K562 (cell line): ENCODE results near the gene E2F7. TPM values are rescaled to one million over a fixed set of nuclear protein-coding genes. Genes with fewer than 3 reads are reported as not detected.

ENCODE experiments used
- ATAC-seq: fragments of 200-7000 bp; cut with Tn5 transposase; 3 replicates; pipeline ENCODE4 v1.9.1; 2020; ENCODE audit warnings: moderate library complexity
- BruUV-seq: library from RNA; stranded (reverse); fragments of 400-500 nt; replicated peaks from 2 replicates; lab custom pipeline; 2021; lab: Mats Ljungman, UMichigan
- CTCF ChIA-PET: fragments of 300-600 bp; formaldehyde crosslinking; extraction: SDS; loops from one replicate; lab custom pipeline; 2021; ENCODE audit warnings: low intra/inter-chr PET ratio; lab: Yijun Ruan, JAX
- POLR2A ChIA-PET: fragments of 300-600, 350-650 bp; sonication (Branson Sonifier 250); formaldehyde crosslinking; extraction: SDS; loops from one replicate; lab custom pipeline; 2021; ENCODE audit warnings: antibody characterized with exemption, inconsistent platforms; lab: Yijun Ruan, JAX
- DNase-seq, 4 experiments: peaks; one replicate each; pipeline versions ENCODE4 v3.0.0 to v3.0.0-alpha.2; 2011 to 2018; ENCODE audit warnings: low spot score in 3 of 4, mixed read lengths in 3 of 4; ENCODE audit errors: extremely low read depth in 1 of 4
- FAIRE-seq: peaks from 2 replicates; lab custom pipeline; 2011; peaks lifted over from hg19 to GRCh38; lab: Jason Lieb, UNC
- H2AFZ ChIP-seq: 2 replicates; pipeline ENCODE4 v1.6.0; 2011; ENCODE audit warnings: low read depth, low read length, control low read depth, inconsistent platforms
- H3K27ac ChIP-seq: fragments of 200-600 bp; 3 replicates; pipeline ENCODE4 v1.8.0; 2011; ENCODE audit warnings: low read depth, mild to moderate bottlenecking, control low read depth, inconsistent platforms, low read length, moderate library complexity, mixed read lengths; ENCODE audit errors: extremely low read depth
- H3K27me3 ChIP-seq, 2 experiments: fragments of 300-600 bp in 1 of 2; 2 replicates in 1 of 2; 3 replicates in 1 of 2; pipeline versions ENCODE4 v1.6.0 to v1.8.0; 2011; ENCODE audit warnings: inconsistent platforms in 2 of 2, low read length in 2 of 2, mild to moderate bottlenecking in 1 of 2, mixed read lengths in 1 of 2, moderate library complexity in 1 of 2; ENCODE audit not compliant: control insufficient read depth in 2 of 2, insufficient read depth in 2 of 2
- H3K36me3 ChIP-seq: fragments of 300-600 bp; 3 replicates; pipeline ENCODE4 v1.8.0; 2011; ENCODE audit warnings: mild to moderate bottlenecking, low read length, inconsistent platforms; ENCODE audit not compliant: control insufficient read depth, insufficient read depth
- H3K4me1 ChIP-seq, 2 experiments: fragments of 200-600 bp in 1 of 2; replicated peaks in 1 of 2; 2 replicates in 1 of 2; 3 replicates in 1 of 2; pipeline versions ENCODE4 v1.5.1 to v1.8.0; 2011; ENCODE audit warnings: inconsistent platforms in 2 of 2, low read length in 2 of 2, mild to moderate bottlenecking in 1 of 2, mixed read lengths in 1 of 2, moderate library complexity in 1 of 2; ENCODE audit not compliant: control insufficient read depth in 2 of 2, insufficient read depth in 2 of 2
- H3K4me2 ChIP-seq: 2 replicates; pipeline ENCODE4 v1.6.1; 2011; ENCODE audit warnings: low read length, control low read depth, inconsistent platforms, mixed read lengths; ENCODE audit not compliant: insufficient read depth
- H3K4me3 ChIP-seq: fragments of 200-600 bp; sonication (generic), shearing (Covaris generic); 2 replicates; pipeline ENCODE4 v1.5.1; 2016; ENCODE audit warnings: control low read depth, inconsistent platforms
- H3K79me2 ChIP-seq: fragments of 200-600 bp; 3 replicates; pipeline ENCODE4 v1.8.0; 2011; ENCODE audit warnings: low read length, inconsistent platforms; ENCODE audit not compliant: control insufficient read depth, insufficient read depth
- H3K9ac ChIP-seq, 2 experiments: 2 replicates each; pipeline versions ENCODE4 v1.6.0 to v1.6.1; 2011; ENCODE audit warnings: low read depth in 2 of 2, low read length in 2 of 2, control low read depth in 1 of 2, inconsistent platforms in 1 of 2, mild to moderate bottlenecking in 1 of 2, mixed read lengths in 1 of 2; ENCODE audit not compliant: insufficient read depth in 1 of 2
- H3K9me1 ChIP-seq: one replicate; pipeline ENCODE4 v1.6.0; 2011; ENCODE audit warnings: inconsistent platforms, mild to moderate bottlenecking, low read length, moderate library complexity; ENCODE audit not compliant: control insufficient read depth, insufficient read depth
- H3K9me3 ChIP-seq: replicated peaks from 2 replicates; pipeline ENCODE4 v1.5.1; 2011; ENCODE audit warnings: low read depth, low read length, inconsistent platforms; ENCODE audit not compliant: control insufficient read depth, insufficient read depth
- H4K20me1 ChIP-seq: replicated peaks from 2 replicates; pipeline ENCODE4 v1.6.1; 2011; ENCODE audit warnings: low read length, inconsistent platforms, mixed read lengths; ENCODE audit not compliant: control insufficient read depth, insufficient read depth
- CHD2 ChIP-seq: IDR thresholded peaks from 2 replicates; pipeline ENCODE4 v1.6.1; 2011; ENCODE audit warnings: low read depth, low read length
- COPS2 ChIP-seq: fragments of 450-650 bp; conservative IDR thresholded peaks from 2 replicates; pipeline ENCODE4 v1.6.1; 2016; ENCODE audit warnings: mild to moderate bottlenecking, moderate library complexity
- E2F1 ChIP-seq: sonication (generic); formaldehyde crosslinking; IDR thresholded peaks from 2 replicates; pipeline ENCODE4 v1.8.1; 2023; ENCODE audit warnings: mild to moderate bottlenecking, missing genetic modification reagents, moderate library complexity
- MEF2D ChIP-seq: conservative IDR thresholded peaks from 2 replicates; pipeline ENCODE4 v1.6.1; 2016; ENCODE audit warnings: low read depth, missing genetic modification characterization, missing compliant biosample characterization
- TAL1 ChIP-seq: fragments of 450-650 bp; IDR thresholded peaks from 2 replicates; pipeline ENCODE4 v1.6.1; 2016; ENCODE audit warnings: mild to moderate bottlenecking
- TOE1 ChIP-seq, 2 experiments: fragments of 450-650 bp in 1 of 2; sonication (generic) in 1 of 2; formaldehyde crosslinking in 1 of 2; IDR thresholded peaks; 2 replicates each; pipeline versions ENCODE4 v1.7.1 to v1.8.0; 2016 to 2022; ENCODE audit warnings: borderline replicate concordance in 2 of 2, mild to moderate bottlenecking in 2 of 2, antibody characterized with exemption in 1 of 2, inconsistent platforms in 1 of 2, low read depth in 1 of 2, missing genetic modification reagents in 1 of 2, moderate library complexity in 1 of 2
- ZKSCAN3 ChIP-seq: fragments of 250-450 bp; sonication (Bioruptor Pico); IDR thresholded peaks from 2 replicates; pipeline ENCODE4 v1.4.0; 2020
- ZNF140 ChIP-seq: fragments of 250-450 bp; sonication (Bioruptor Pico); IDR thresholded peaks from 2 replicates; pipeline ENCODE4 v1.8.0; 2021; ENCODE audit warnings: moderate library complexity, mild to moderate bottlenecking, inconsistent platforms
- ZNF146 ChIP-seq: IDR thresholded peaks from one replicate; pipeline ENCODE4 v1.6.1; 2018; ENCODE audit warnings: missing compliant biosample characterization; ENCODE audit not compliant: unreplicated experiment
- ZNF431 ChIP-seq: sonication (generic); formaldehyde crosslinking; IDR thresholded peaks from 2 replicates; pipeline ENCODE4 v1.8.0; 2022; ENCODE audit warnings: mild to moderate bottlenecking, missing genetic modification reagents
- ZNF444 ChIP-seq: fragments of 250-450 bp; sonication (Bioruptor Pico); IDR thresholded peaks from 2 replicates; pipeline ENCODE4 v1.4.0; 2020; ENCODE audit warnings: mild to moderate bottlenecking, moderate library complexity
- WGBS: fragments of 100-300 bp; shearing (Covaris generic); methylation state at CpG from one replicate; pipeline ENCODE4 v1.1.6; 2016; ENCODE audit warnings: low coverage, mixed read lengths; ENCODE audit not compliant: insufficient coverage; ENCODE audit errors: missing lambda C conversion rate; 5-methylcytosine and 5-hydroxymethylcytosine counted together
- in situ Hi-C: fragments of 300-500 bp; cut with MboI; formaldehyde crosslinking; loops from 4 replicates; pipeline ENCODE4 v1.15.0; 2018; ENCODE audit warnings: inconsistent platforms, mixed read lengths
- intact Hi-C: fragments of 100-400 bp; cut with micrococcal nuclease; formaldehyde crosslinking; loops from 2 replicates; pipeline ENCODE4 v1.14.2; 2022
- polyA plus RNA-seq, 8 experiments: library from polyadenylated mRNA; depleted of rRNA in 4 of 8; stranded (reverse) in 5 of 8; unstranded in 3 of 8; fragments of >200 nt; fragmentation: Nextera tagmentation in 2 of 8; fragmentation: Illumina TruSeq in 1 of 8; extraction: Ambion mirVana in 2 of 8; extraction: Trizol in 1 of 8; gene quantifications; 2 replicates each; pipeline versions ENCODE4 v1.2.1 to v1.2.3, GENCODE V29; 2011 to 2014; ENCODE audit warnings: inconsistent platforms in 1 of 8, missing spikeins in 1 of 8
- total RNA-seq, 7 experiments: library from RNA; depleted of rRNA in 6 of 7; stranded (reverse); fragments of >200 nt in 6 of 7; fragmentation: Illumina TruSeq in 2 of 7; extraction: Trizol in 2 of 7; gene quantifications; 2 replicates each; pipeline versions ENCODE4 v1.2.1 to v1.2.3, GENCODE V29; 2011 to 2021; ENCODE audit warnings: low replicate concordance in 1 of 7
- TF ChIP-seq, protein P1 (sequence below): fragments of 250-450 bp; sonication (Bioruptor Pico); IDR thresholded peaks from 2 replicates; pipeline ENCODE4 v1.8.0; 2021; ENCODE audit warnings: moderate library complexity, mild to moderate bottlenecking, inconsistent platforms
- TF ChIP-seq, protein P2 (sequence below): IDR thresholded peaks from 2 replicates; pipeline ENCODE4 v1.6.1; 2014; ENCODE audit warnings: antibody characterized with exemption

Gene E2F7
- total and polyA plus RNA-seq, 9 of the 15 experiments (the other 6 are each of a cell fraction or from before 2014, with no cell fraction given) = 3.4 to 13.6 (median 8.1) TPM

DNA sequence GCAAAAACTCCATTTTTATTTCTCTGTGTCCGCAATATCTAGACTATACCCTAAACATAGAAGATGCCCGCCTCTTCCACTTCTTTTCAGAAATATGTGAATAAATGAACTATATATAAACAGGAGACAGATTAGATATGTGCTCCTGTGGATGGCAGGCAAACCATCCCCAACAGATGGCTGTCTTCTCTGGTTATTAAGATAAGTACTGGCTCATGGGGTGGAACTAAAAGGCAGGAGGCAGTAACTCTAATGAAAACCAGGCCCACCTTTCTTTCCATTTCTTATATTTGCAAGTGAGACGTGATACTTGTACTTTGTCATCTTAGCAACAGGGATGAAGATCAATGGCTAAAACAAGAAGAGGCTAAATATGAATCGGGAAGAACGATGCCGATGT, 20.2 kb downstream of the E2F7 start (continued):
- TF ChIP-seq, protein P1, sequence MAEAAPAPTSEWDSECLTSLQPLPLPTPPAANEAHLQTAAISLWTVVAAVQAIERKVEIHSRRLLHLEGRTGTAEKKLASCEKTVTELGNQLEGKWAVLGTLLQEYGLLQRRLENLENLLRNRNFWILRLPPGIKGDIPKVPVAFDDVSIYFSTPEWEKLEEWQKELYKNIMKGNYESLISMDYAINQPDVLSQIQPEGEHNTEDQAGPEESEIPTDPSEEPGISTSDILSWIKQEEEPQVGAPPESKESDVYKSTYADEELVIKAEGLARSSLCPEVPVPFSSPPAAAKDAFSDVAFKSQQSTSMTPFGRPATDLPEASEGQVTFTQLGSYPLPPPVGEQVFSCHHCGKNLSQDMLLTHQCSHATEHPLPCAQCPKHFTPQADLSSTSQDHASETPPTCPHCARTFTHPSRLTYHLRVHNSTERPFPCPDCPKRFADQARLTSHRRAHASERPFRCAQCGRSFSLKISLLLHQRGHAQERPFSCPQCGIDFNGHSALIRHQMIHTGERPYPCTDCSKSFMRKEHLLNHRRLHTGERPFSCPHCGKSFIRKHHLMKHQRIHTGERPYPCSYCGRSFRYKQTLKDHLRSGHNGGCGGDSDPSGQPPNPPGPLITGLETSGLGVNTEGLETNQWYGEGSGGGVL (CRISPR knock-in tag) = no peak
- TF ChIP-seq ZNF140 (CRISPR knock-in tag) (no peak), TOE1 (IDR thresholded peaks at IDR 0.05; ENCODE audit: borderline replicate concordance) (no peak), TOE1 (CRISPR knock-in tag; IDR thresholded peaks at IDR 0.05; ENCODE audit: borderline replicate concordance, low read depth) (no peak), ZNF431 (CRISPR knock-in tag) (no peak), TAL1 (no peak), ZNF146 (CRISPR knock-in tag) (no peak)

GRCh38 chr12:77044721-77045120, 20.6 kb downstream of the E2F7 start:
- POLR2A ChIA-PET = interaction anchor here (0.7 kb wide), 1 partner anchor 15 kb away, joined by 3 read pairs; no protein-coding TSS in a partner anchor
- no peak overlapping the region for H2AFZ ChIP-seq
- DNase-seq = no peak
- no peak for FAIRE-seq
- no peak overlapping the region for H3K4me2 ChIP-seq
- H3K27me3 ChIP-seq = no peaks in the 10 kb centered on the region
- in situ Hi-C loops = no loop called here
- H3K36me3 ChIP-seq = peaks cover 85% of the 10 kb centered on the region
- no peaks in the 10 kb centered on the region for H3K9me1 ChIP-seq
- H3K27ac ChIP-seq = no peak overlapping the region
- intact Hi-C loops = loop anchor here (10.0 kb wide), 1 partner anchor 280 kb away; no protein-coding TSS in a partner anchor
- H4K20me1 ChIP-seq = no peaks in the 10 kb centered on the region
- H3K4me1 ChIP-seq = no peaks in the 10 kb centered on the region
- no peaks in the 10 kb centered on the region for H3K9me3 ChIP-seq
- ATAC-seq = no peak
- no peak overlapping the region for H3K9ac ChIP-seq
- no TSS peak for BruUV-seq
- CTCF ChIA-PET = interaction anchor here (0.7 kb wide), 1 partner anchor 1014 kb away, joined by 3 read pairs; no protein-coding TSS in a partner anchor
- WGBS = 80% methylated on average over 2 of the region's 2 CpGs
- H3K4me3 ChIP-seq = no peak overlapping the region
- no peaks in the 10 kb centered on the region for H3K79me2 ChIP-seq
- TF ChIP-seq CHD2 = no peak
- TF ChIP-seq MEF2D (tag) = no peak
- TF ChIP-seq E2F1 (CRISPR knock-in tag) = no peak
- no peak for TF ChIP-seq ZNF444 (CRISPR knock-in tag)
- TF ChIP-seq, protein P2, sequence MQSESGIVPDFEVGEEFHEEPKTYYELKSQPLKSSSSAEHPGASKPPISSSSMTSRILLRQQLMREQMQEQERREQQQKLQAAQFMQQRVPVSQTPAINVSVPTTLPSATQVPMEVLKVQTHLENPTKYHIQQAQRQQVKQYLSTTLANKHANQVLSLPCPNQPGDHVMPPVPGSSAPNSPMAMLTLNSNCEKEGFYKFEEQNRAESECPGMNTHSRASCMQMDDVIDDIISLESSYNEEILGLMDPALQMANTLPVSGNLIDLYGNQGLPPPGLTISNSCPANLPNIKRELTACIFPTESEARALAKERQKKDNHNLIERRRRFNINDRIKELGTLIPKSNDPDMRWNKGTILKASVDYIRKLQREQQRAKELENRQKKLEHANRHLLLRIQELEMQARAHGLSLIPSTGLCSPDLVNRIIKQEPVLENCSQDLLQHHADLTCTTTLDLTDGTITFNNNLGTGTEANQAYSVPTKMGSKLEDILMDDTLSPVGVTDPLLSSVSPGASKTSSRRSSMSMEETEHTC = no peak
- no peak for TF ChIP-seq COPS2
- no peak for TF ChIP-seq ZKSCAN3
- no peak for TF ChIP-seq ZNF140 (CRISPR knock-in tag)
